ENCODE data around the gene SYPL1.

SYPL1 gene

GRCh38 chr7:106065575-106066500 is 46.3 kb downstream of the SYPL1 start:
- no peak for DNase-seq

GRCh38 chr7:106064771-106065574 is 47.1 kb downstream of the SYPL1 start:
- DNase-seq, result peak; percentile 49 to 61 (median 58)

- DNase-seq, result no peak
These were observed 47.8 kb downstream of the SYPL1 start for GRCh38 chr7:106064316-106064715.

- no peak for DNase-seq
These were observed 48.4 kb downstream of the SYPL1 start for GRCh38 chr7:106063692-106064091.

DNA sequence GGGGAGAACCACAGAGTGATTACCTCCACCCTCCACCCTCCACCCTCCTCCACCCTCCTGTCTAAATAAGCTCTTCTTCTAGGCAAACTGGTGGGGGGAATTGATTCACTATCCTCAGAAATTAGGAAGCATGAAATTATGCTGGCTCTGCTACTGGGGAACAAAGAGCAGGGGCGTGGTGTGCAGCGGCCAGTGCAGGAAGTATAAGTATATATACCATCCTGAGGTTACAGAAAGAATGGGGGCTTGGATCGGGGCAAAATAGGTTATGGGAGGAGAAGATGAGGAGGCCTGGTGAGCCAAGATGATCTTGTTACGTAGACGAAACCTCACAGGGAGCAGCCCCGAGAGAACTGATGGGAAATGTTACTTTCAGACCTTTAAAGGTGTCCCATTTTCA is 49.1 kb downstream of the SYPL1 start:
- peak in 2 of 3 donors; percentile 20 to 32 for DNase-seq

- no peak for DNase-seq
These were observed 49.6 kb downstream of the SYPL1 start for GRCh38 chr7:106062521-106062931.

- DNase-seq, result no peak
These were observed 50.1 kb downstream of the SYPL1 start for GRCh38 chr7:106062006-106062405.

- no peak for DNase-seq
These were observed 50.7 kb downstream of the SYPL1 start for GRCh38 chr7:106061301-106061979.

DNA sequence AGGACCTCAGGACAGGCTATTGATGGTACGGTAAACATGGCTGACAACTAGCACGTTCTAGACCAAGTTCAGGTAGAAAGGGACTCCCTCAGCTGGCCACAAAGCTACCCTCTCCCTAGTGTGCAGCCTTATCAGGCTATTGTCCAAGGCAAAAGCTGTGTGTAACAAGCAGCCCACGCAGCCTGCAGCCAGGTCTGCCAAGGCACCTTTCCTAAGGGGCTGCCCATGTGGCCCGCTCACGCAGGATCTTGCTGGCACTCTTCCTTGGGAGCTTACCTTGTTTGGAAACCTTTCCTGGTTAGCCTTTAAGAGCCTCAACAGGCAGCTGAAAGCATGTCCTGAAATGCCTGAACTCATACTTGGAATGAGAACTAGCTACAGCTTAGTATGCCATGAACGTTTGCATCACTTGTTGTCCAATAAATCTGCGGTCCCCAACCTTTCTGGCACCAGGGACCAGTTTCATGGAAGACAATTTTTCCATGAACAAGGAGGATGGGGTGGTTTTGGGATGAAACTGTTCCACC is 51.7 kb downstream of the SYPL1 start:
- DNase-seq, result no peak

- peak; percentile 26 to 56 (median 40) for DNase-seq
These were observed 52.6 kb downstream of the SYPL1 start for GRCh38 chr7:106059556-106059955.

GRCh38 chr7:106058928-106059324 is 53.2 kb downstream of the SYPL1 start:
- no peak for DNase-seq

DNA sequence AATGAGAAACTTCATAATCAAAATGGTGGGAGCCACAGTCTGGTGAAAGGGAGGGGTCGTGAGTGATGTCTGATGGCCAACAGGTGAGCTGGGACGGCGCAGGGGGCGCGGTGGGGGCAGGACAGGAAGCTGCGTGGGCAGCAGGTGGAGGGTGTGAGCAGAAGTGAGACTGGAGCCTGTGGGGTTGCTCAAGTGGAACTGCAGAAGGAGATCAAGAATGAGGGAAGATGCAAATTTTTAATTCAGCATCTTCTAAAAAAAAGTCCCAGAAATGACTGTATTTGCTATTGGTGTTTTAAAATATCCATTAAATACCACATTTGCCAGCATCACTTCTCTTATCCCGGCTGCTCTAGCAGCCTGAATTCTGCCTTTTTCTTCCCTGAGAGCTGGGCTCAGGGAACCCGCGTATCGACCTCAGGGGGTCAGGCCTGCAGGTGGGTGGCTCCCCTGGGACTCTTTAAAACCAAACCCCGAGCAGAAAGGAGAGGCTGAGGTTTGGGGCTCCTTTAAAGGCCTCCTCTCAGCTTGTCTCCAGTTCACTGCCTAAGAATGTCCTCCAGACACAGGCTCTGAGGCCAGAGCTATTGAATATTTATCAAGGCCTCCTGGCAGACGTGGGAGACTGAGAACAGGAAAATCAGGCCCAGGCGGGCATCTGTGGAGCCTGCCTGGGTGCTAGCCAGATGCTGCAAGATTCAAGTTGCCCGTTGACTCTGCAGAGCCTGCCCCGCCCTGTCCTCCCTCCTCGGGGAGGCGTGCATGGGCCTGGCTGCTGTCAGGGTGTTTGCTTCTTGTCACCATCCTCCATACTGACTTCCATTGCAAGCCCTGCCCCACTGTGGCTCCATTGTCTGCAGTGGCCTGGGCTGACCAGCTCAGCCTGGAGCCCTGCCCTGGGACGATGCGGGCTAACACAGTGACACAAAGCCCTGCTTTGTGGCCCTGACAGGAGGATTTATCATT is 53.9 kb downstream of the SYPL1 start:
- no peak for DNase-seq

DNA sequence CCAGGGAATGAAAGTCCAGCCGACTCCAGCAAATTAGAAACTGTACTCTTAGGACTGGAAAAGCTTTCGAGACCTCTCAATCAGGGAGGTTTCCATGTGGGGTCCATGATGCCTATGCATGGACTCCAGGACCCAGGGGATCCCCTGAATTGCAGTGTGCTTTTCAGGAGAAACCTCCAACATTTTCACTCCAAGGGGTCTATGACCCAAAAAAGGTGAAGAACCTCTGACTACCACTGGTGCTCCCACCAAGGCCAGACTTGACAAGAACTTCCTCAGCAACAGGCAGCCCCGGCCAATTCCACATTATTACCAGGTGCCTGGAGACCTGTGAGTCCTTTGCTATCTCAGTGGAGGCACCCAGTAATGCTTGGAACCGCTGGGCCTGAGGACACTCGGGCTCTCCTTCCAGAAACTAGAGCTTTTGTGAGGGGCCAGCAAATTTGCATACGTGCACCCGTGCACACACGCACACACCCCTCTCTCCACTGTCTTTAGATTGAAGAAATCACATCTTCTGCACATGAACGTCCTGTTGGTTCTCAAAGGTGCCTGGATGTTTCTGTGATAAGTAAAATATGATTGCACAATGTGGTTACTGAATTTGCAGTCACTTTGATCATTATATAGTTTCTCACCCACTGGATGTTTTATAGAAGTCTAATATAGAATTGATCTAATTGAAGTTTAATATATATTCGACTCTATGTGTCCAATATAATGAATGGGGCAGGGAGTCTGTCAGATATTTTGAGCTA is 54.7 kb downstream of the SYPL1 start:
- no peak for DNase-seq

DNA sequence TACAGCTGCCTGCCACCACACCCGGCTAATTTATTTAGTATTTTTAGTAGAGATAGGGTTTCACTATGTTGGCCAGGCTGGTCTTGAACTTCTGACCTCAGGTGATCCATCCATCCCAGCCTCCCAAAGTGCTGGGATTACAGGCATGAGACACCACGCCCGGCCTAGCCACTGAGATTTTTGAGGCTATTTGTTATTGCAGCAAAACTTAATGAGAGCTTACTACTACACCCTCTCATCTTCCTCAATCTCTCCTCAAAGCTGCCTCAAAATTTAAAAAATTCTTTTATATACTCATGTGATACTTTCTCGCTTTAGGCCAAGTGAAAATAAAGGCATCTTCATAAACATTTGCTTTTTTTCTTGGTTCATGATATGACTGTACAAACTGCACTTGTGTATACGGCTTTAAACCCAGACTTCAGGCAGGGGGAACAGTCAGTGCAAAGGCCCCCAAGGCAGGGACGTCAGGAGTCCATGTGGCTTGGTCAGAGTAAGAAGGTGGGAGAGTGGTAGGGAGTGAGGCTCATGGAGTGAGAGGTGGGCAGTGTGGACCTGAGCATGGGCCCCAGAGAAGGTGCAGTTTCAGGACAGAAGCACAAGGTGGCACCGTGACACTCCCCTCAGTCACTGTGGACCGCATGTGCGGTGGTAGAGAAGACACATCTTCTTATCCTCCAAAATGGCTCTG is 55.5 kb downstream of the SYPL1 start:
- DNase-seq, result peak; percentile 72 to 80 (median 78)

GRCh38 chr7:106054971-106055532 is 57.1 kb downstream of the SYPL1 start:
- no peak for DNase-seq

GRCh38 chr7:106054156-106054910 is 57.8 kb downstream of the SYPL1 start:
- peak; percentile 26 to 57 (median 46) for DNase-seq

DNA sequence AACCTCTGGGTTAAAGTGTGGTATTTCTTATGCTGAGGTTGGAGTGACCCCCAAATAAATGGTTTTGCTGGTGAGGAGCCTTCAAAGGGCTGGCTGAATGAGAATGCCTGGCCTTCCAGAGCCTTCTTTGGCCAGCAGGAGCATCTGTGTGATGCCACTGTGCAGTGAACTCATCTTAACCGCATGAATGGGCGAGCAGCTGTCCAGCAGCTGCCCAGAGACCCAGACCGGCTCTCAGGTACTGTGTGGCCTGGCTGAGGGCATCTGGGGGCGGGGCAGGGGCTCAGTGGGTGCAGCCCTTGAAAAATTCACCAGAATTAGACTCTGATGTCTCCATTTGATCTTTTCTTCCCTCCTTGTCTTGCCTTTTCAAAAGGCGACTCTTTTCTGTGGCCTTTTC is 59.0 kb downstream of the SYPL1 start:
- no peak for DNase-seq

- DNase-seq, result no peak
These were observed 59.4 kb downstream of the SYPL1 start for GRCh38 chr7:106052681-106053080.

DNA sequence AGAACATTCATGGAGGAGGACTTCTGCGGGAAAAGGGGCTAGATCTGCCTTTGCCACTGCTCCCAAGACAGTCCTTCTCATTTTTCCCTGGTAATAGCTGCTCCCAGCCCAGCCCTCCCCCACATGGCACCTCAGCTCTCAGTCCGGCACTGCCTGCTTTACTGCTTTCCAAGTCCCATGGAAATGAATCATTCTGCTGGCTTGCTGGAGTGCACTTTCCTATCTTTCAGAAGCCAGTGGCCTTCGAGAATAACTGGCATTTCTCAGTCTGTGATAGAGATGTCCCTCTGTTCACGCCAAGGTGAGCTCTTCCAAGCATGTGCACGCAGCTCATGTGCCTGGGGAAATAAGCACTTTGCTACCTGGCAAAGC is 61.4 kb downstream of the SYPL1 start:
- DNase-seq, result no peak

Data from suppressor macrophage treated with lipopolysaccharide for 1 hour (primary cell).